SH-SY5Y (cell line): ENCODE results near the gene GNS.

Experiments
- GATA2 ChIP-seq: IDR thresholded peaks from 2 replicates; pipeline ENCODE4 v1.6.1; 2011; ENCODE audit warnings: mild to moderate bottlenecking, low read depth, low read length
- GATA3 ChIP-seq: IDR thresholded peaks from 2 replicates; pipeline ENCODE4 v1.6.1; 2011; ENCODE audit warnings: low read depth, mild to moderate bottlenecking, low read length, moderate library complexity

The GNS gene

DNA sequence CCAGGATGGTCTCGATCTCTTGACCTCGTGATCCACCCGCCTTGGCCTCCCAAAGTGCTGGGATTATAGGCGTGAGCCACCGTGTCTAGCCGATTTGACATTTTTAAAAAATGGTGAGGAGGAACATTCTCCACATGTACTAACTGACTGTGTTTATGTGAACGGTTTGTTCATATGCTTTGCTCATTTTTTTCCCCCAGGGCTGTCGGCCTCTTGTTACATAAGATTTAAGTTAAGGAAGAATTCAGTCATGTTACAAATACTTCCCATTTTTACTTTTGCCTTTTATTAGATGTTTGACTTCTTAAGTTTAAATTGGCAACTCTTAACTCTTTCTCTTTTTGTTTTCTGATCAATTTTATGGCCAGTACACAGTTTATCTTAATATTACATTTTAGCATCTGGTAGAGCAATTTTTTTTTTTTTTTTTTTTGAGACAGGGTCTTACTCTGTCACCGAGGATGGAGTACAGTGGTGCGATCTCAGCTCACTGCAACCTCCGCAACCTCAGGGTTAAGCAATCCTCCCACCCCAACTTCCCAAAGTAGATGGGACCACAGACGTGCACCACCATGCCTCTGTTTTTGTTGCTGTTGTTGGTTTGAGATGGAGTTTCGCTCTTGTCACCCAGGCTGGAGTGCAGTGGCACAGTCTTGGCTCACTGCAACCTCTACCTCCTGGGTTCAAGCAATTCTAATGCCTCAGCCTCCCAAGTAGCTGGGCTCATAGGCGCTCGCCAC, 9.6 kb downstream of the GNS start:
- TF ChIP-seq GATA3 (no peak), GATA2 (no peak)

DNA sequence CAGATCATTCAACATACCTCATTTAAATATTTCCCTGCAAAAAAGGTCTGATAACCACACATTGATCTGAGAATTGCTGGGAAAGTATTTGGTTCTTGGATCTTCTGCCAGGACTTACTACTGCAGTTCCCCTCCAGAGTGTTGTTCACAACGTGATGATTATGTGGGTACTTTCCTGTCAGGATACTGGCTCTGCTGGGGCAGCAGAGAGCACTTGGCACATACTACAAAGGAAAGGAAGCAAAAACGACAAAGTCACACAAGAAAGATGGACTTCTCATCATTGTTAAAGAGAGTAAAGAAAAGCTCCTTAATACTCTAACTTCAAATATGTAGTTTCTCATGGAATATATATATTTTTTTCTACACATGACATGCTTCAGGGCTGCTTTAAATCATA, 11.5 kb downstream of the GNS start:
- TF ChIP-seq GATA2 (no peak), GATA3 (no peak)

DNA sequence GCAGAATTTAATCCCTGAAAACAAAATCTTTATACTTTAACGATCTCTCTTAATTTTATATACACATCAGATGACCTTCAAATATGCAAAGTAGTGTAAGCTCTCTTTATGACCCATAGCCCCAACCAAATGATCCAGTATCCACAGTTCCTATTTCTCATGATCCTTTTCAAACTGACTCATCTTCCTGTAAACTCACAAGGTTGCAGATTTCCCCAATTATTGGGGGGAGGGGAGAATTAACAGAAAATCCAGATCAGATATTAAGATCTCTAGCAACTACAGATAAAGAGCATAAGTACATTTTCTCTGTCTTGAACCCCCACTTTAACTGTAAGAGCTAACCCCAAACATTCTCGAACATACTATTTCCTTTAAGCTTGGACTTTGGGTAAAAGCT, 12.5 kb downstream of the GNS start:
- TF ChIP-seq GATA2 (no peak), GATA3 (no peak)

DNA sequence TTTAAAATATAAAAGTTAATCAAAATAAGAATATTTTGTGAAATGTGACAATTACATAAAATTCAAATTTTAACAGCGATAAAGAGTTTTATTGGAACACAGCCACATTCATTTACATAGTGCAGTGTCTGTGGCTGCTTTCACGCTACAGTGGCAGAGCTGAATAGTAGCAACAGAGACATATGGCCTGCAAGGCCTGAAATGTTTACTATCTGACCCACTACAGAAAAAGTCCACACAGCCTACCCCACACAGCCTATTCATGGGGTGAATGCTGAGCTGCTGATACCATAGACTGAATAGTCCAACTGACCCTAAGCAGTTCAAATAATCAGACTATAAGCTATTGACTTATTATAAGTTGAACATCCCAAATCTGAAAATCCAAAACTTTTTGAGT, 13.2 kb downstream of the GNS start:
- no peak for TF ChIP-seq GATA2

DNA sequence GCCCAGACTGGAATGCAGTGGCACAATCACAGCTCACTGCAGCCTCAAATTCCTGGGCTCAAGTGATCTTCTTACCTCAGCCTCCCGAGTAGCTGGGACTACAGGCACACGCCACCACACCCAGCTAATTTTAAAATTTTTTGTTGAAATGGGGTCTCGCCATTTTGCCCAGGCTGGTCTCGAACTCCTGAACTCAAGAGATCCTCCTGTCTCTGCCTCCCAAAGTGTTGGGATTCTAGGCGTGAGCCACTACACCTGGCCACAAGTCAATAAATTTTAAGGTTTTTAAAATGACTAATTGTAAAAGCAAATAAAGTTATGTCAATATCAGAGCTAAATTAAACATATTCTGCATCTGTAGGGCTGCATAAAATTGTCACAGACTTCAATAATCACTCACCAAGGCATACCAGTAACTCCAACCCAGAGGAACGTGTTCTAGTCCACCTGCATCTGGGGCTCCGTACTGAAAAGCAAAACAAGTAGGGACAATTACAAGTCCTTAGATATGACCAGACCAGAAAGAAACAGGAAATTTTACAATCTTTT, 13.9 kb downstream of the GNS start:
- TF ChIP-seq GATA2, result no peak
- TF ChIP-seq GATA3, result no peak

DNA sequence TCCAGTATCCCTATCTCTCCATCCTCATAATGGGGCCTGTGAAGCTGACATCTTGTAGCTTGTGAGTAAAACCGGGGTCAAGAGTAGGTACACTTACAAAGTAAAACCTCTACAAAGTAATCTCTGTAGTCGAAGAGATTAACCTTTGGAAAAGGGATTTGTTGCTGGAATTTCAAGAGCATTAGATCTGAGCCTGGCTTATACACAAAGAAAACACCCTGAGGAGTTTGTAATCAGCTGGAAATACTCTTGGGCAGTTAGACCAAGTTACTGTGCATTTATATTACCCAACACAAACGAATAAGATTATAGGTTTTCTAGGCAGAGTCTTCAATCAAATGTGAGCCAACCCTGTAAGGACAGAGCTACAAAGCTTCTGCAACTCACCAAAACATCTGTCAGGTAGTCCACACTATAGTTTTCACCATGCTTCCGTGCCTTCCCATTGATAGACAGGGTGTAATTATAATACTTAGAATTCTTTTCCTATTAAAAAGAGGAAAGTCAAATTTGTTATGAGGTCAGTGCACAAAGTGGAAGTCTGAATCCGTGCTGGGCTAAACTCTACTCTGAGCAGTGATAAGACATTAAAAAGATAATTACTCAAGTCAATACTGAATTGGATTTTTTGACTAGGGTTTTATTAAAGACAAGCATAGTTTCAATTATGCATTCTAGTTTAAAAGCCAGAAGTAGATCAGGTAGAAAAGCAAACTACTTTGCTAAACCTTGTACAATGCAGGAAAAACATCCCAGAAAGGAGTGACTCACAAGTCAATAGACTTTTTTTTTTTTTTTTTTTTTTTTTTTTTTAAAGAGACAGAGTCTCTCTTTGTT, 14.6 kb downstream of the GNS start:
- TF ChIP-seq GATA2, result no peak
- TF ChIP-seq GATA3, result no peak

DNA sequence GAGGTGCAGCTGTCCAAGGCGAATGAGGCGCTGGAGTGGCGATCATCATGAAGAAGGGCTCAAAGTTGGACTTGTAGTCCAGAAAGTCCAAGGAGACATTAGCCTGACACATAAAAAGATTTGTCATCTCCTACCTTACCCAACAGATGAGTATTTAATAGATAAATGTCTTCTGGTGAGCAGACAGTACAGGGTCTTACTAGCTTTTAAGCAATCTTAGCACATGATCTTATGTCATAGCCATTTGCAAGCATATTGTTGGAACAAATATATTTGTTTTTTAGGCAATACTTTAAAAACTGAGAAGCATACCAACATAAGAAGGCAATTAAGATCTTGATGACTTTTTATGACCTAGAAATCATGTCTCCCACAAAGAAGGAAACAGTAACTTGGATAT, 16.0 kb downstream of the GNS start:
- TF ChIP-seq GATA3 (no peak), GATA2 (no peak)

DNA sequence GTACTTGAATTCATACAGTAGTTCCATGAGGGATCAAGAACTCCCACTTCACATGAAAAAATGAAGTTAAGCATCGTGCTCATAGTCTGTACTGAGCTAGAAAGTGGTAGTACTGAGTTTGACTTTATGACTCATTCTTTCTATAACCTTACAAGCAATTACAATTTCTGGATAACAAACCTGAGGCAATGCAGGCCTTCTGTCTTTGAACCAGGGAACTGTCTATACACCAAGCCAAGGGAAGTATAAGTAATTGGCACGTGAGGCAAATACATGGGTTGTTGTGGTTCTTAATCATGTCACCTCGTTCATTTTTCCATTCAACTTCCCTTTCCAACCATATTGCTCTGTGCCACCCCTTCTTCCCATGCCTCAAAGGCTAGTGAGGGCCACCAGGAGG, 16.8 kb downstream of the GNS start:
- no peak for TF ChIP-seq GATA3

DNA sequence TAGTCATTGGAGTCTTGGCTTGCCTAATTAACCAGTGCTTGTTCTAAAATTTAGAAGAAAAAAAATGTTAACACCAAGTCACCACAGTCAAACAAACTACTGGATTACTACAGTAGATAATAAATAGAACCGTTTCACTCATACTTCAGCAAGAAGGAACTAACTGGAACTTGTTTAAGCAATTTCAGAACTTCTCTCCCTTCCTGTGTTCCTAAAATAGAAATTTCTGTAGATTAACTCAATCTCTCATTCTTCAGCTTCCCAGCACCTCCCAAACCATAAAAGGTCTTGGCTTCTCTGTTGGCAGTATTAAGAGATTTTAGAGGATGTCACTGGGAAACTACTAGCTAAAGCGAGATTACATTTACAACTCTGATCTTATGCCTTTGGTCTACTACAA, 18.6 kb downstream of the GNS start:
- no peak for TF ChIP-seq GATA3
- TF ChIP-seq GATA2, result no peak

DNA sequence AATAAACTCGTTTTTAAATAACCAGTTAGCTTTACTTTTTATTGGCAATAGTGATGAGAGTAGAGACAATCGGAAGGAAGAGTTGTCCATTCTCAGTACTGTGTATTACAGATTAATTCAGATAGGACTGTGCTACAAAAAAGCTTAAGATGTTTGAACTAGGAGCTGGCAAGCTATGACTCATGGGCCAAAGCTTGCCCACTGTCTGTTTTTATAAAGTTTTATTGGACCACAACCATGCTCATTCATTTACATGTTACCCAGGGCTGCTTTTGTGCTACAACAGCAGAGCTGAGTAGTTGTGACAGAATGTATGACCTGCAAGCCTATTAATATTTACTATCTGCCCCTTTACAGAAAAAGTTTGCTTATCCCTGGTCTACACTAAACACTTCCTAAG, 19.4 kb downstream of the GNS start:
- TF ChIP-seq GATA3 (no peak), GATA2 (no peak)

DNA sequence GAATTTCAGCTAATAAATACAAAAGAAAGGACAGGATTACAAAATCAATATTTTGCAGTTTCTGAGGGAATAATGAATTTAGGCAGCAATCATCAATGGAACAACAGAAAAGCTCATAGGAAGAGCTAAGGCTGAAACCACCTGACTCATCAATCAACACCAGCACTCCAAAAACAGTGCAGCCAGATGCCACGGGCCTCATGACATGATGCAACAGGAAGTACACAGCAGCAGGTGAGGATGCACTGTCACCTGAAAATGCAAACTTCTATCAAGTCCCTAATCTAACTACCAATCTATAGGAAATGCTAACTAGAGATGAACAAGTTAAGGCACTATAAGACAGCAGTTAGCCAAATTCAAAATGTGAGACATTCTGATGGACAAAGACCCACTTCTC, 21.7 kb downstream of the GNS start:
- TF ChIP-seq GATA2 (no peak), GATA3 (no peak)

DNA sequence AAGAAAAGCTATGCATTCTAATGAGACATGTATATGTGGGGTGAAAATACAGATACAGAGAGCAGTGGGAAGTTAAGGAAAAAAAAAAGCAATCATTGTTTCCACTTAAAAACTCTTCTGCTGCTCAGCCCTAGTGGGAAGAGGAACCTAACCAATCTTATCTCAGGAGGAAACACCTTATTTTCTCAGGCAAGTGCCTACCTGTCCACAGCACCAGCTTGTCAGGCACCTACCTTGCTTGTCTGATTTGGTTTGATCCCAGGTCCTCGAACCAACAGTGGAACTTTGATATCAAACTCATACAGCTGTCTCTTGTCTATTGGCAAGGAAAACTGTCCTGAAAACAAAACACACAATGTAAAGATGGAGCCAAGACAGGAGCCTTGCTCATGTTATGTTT, 22.4 kb downstream of the GNS start:
- TF ChIP-seq GATA2, result no peak

DNA sequence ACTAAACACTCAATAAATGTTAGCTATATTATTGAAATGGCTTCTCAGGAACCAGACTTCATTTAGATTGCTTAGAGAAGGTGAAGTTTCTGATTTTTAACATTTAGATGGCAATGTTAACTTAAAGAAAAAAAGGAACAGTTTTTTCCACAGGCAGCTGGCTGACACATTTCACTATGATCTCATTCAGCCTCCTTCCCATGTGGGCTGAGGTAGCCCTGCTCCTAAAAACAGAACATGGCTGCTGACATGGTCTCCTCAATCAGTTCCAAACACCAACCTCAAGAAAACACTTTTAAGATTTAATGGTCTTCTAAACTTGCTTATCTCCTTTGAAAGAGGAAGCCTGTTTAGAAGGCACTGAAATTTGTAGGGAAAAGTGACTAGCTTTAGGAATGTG, 23.8 kb downstream of the GNS start:
- TF ChIP-seq GATA2, result no peak
- TF ChIP-seq GATA3, result no peak

DNA sequence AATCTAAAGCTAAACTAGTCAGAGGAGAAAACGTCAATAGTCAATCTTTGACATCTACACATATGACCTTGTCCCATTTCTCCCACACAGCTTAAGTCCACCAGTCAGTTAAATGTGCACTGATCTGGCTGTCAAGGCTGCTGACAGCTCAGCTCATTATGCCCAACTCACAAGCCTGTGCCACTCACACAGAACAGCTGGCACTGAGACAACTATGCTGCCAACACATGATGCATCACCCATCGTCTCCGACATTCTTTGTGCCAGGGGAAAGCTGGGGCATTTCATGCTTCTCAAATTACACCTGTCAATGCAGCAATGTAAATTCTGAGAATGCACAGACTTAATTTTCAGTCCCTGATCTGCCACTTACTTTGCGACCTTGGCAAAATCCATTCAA, 25.3 kb downstream of the GNS start:
- TF ChIP-seq GATA2, result no peak
- no peak for TF ChIP-seq GATA3

DNA sequence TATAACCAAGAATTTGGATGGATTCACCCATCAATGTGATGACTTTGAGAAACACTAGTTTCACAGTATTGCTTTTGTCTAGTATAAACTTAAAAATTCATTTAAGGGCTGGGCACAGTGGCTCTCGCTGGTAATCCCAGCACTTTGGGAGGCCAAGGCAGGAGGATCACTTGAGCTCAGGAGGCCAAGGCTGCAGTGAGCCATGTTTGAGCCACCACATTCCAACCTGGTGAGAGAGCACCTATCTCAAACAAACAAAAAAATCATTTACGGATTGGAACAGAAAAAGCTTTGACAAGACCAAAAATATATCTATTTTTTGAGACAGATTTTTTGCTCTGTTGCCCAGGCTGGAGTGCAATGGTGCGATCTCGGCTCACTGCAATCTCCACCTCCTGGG, 27.5 kb downstream of the GNS start:
- no peak for TF ChIP-seq GATA2
- no peak for TF ChIP-seq GATA3

DNA sequence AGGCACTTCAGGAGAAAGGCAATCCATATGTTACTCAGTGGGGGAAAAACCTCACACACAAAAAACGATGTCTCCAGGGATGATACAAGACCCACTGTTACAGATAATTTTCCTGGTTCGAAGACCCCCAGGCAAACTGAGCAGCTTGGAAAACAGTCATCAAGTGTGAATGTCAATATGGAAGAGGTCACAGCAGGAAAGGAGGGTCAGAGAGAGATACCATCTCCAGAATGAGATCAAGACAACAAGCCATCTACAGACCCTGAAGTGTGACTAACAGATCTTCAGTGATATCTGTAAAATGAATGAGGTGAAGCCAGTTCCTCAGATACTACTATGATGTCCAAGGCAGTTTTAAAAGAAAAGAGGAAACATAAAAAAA, 28.6 kb downstream of the GNS start:
- TF ChIP-seq GATA3 (peak; percentile 56), GATA2 (peak; percentile 65)

DNA sequence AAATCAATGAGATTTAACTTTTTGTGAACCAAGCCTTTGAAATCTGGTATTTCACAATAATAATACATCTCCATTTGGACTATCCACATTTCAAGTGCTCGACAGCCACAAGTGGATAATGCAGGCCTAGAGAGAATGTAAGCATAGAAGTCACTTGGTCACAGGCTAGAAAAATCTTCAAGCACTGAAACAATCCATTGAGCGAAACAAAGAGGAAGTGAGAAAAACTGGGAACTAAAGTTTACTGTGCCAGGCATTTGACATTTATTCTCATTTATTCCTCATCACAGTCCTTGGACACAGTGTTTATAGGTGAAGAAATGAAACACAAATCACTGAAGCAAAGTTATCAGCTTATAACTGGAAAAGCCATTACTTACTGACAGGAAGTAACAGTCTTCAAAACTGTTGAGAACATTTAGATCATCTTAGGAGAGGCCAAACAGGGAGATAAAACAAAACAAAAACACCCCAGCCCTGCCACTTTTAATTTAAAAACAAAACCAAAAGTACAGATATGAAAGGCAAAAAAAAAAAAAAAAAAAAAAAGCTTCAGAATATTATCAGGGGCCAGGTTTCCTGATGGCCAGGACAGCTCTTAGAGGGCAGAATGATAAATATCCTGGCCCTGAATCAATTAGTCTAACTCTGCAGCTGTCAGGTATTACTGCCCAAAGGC, 29.2 kb downstream of the GNS start:
- TF ChIP-seq GATA3 (no peak), GATA2 (no peak)
